ENCODE results near the gene SNX6. TPM values are rescaled to one million over a fixed set of nuclear protein-coding genes. Genes with fewer than 3 reads are reported as not detected.
"Not testable (repeated sequence)": the region's sequence is repeated elsewhere in the genome, so short reads cannot be mapped to it uniquely, and the experiment has no call there.

The SNX6 gene
- total RNA-seq, 8 experiments from 2014 or later = 57.2 to 81.5 (median 78.6) TPM

DNA sequence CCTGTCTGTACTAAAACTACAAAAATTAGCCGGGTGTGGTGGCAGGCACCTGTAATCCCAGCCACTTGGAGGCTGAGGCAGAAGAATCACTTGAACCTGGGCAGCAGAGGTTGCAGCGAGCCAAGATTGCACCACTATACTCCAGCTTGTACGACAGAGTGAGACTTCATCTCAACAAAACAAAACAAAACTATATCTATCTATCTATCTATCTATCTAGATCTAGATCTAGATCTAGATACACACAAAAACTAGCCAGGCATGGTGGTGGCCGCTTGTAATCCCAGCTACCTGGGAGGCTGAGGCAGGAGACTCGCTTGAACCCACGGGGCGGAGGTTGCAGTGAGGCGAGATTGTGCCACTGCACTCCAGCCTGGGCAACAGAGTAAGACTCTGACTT is 105.7 kb downstream of the SNX6 start:
- H3K4me3 ChIP-seq; H3K27ac ChIP-seq; in situ Hi-C loops (cut with MboI; ENCODE audit: low pct_unique_long_range_greater_than_20kb in 2 of 9, low sequenced_read_pairs in 9 of 9, unreplicated experiment in 9 of 9); H3K4me1 ChIP-seq (replicated peaks in 1 of 2); ATAC-seq (replicated peaks in 6 of 8): not testable (repeated sequence)
- WGBS, 10 experiments = 40 to 100% (median 95%) methylated on average over 1 to 6 of the region's 8 CpGs; no CpG with 5 or more reads in 5 of the 10 experiments

DNA sequence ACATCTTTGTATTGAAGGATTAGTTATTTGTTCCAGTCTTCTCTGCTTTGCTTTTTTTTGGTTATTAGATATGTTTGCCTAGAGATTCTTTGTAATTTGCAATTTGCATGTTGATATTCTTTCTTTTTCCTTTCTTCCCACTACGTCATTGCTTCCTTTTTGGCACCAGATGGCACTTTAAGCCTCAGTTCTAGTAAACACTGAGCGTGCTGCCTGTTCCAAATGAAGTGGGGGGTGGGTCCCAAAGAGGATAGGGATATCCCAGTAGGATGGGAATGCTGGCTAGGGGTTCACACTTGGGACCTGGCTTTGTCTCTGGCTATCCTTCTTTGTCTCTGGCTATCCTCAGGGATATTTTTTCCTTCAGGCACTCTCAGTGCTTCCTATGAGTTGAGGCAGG is 107.5 kb downstream of the SNX6 start:
- 50 to 100% (median 100%) methylated on average over 1 to 2 of the region's 2 CpGs; no CpG with 5 or more reads in 1 of the 10 experiments for WGBS, 10 experiments
- ATAC-seq (replicated peaks in 6 of 8) = peak in 1 of 8 experiments; percentile 24
- Histone ChIP-seq H3K4me1 (replicated peaks in 1 of 2) (no peaks in the 10 kb centered on the region), H3K27ac (no peak overlapping the region), H3K4me3 (no peak overlapping the region)
- in situ Hi-C loops (cut with MboI; ENCODE audit: low pct_unique_long_range_greater_than_20kb in 2 of 9, low sequenced_read_pairs in 9 of 9, unreplicated experiment in 9 of 9) = no loop called here

DNA sequence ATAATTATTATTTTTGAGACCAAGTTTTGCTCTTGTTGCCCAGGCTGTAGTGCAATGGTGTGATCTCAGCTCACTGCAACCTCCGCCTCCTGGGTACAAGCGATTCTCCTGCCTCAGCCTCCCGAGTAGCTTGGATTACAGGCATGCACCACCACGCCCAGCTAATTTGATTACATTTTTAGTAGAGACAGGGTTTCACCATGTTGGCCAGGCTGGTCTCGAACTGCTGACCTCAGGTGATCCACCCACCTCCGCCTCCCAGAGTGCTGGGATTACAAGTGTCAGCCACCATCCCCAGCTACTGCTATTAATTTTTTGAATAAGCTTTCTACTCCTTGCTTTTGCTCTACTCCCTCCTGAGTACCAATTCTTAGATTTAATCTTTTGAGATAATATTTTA is 108.9 kb downstream of the SNX6 start:
- ATAC-seq (replicated peaks in 6 of 8); in situ Hi-C loops (cut with MboI; ENCODE audit: low pct_unique_long_range_greater_than_20kb in 2 of 9, low sequenced_read_pairs in 9 of 9, unreplicated experiment in 9 of 9); H3K4me3 ChIP-seq; H3K27ac ChIP-seq; H3K4me1 ChIP-seq (replicated peaks in 1 of 2): not testable (repeated sequence)
- 89 to 100% (median 96%) methylated on average over 2 to 6 of the region's 6 CpGs; no CpG with 5 or more reads in 1 of the 10 experiments for WGBS, 10 experiments

DNA sequence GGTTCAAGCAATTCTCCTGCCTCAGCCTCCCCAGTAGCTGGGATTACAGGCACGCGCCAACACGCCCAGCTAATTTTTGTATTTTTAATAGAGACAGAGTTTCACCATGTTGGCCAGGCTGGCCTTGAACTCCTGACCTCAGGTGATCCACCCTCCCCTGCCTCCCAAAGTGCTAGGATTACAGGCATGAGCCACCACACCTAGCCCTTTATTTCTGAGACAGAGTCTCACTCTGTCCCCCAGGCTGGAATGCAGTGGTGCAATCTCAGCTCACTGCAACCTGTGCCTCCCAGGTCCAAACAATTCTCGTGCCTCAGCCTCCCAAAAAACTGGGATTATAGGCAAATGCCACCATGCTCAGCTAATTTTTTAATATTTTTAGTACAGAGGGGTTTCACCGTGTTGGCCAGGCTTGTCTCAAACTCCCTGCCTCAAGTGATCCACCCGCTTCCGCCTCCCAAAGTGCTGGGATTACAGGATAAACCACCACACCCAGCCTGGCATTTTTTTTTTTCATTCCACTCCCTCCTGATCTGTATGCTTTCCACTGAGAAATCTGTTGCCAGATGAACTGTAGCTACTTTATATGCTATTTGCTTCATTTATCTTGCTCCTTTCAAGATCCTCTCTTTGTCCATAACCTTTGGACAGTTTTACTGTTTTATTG is 109.5 kb downstream of the SNX6 start:
- H3K27ac ChIP-seq; in situ Hi-C loops (cut with MboI; ENCODE audit: low pct_unique_long_range_greater_than_20kb in 2 of 9, low sequenced_read_pairs in 9 of 9, unreplicated experiment in 9 of 9); H3K4me3 ChIP-seq; H3K4me1 ChIP-seq (replicated peaks in 1 of 2): not testable (repeated sequence)
- 40 to 100% (median 93%) methylated on average over 1 to 6 of the region's 7 CpGs for WGBS, 10 experiments
- peak in 3 of 8 experiments; percentile 56 to 87 (median 59) for ATAC-seq (replicated peaks in 6 of 8)

Other genes with a start within 250 kb of the SNX6 start
- 10 to 100 TPM in 7 of 8 experiments, 1 to 10 TPM in 1; 9.5 to 26.1 (median 18.0) TPM for gene SPTSSA, start 167.9 kb downstream of the SNX6 start, total RNA-seq
- gene EAPP, start 90.4 kb downstream of the SNX6 start, total RNA-seq = 10 to 100 TPM; 43.5 to 68.3 (median 50.3) TPM
- gene CFL2, start 84.4 kb upstream of the SNX6 start, total RNA-seq = 10 to 100 TPM; 18.5 to 63.4 (median 42.7) TPM
- 10 to 100 TPM; 11.7 to 76.6 (median 26.5) TPM for gene BAZ1A, start 245.2 kb upstream of the SNX6 start, total RNA-seq